H9 (cell line): ENCODE data around the gene SSBP2. TPM values are rescaled to one million over a fixed set of nuclear protein-coding genes. Genes with fewer than 3 reads are reported as not detected.

ENCODE experiments used
- DNase-seq: peaks from one replicate; pipeline ENCODE4 v3.0.0-alpha.2; 2017
- H2AFZ ChIP-seq: one replicate; pipeline ENCODE4 v1.6.1; 2013; ENCODE audit warnings: mild to moderate bottlenecking, low read length, control low read depth, moderate library complexity
- H2AK5ac ChIP-seq: 2 replicates; pipeline ENCODE4 v1.6.1; 2013; ENCODE audit warnings: low read length, control low read depth, mixed read lengths; ENCODE audit not compliant: insufficient read length
- H2BK120ac ChIP-seq: one replicate; pipeline ENCODE4 v1.6.1; 2013; ENCODE audit warnings: low read depth, mild to moderate bottlenecking, low read length, control low read depth, inconsistent platforms; ENCODE audit not compliant: poor library complexity, severe bottlenecking
- H2BK12ac ChIP-seq: 2 replicates; pipeline ENCODE4 v1.6.1; 2013; ENCODE audit warnings: low read length, control low read depth, mixed read lengths, low read depth; ENCODE audit not compliant: insufficient read length
- H2BK15ac ChIP-seq: 2 replicates; pipeline ENCODE4 v1.6.1; 2013; ENCODE audit warnings: low read depth, low read length, control low read depth
- H2BK20ac ChIP-seq: one replicate; pipeline ENCODE4 v1.6.1; 2013; ENCODE audit warnings: low read depth, mild to moderate bottlenecking, low read length, control low read depth, inconsistent platforms; ENCODE audit not compliant: poor library complexity, severe bottlenecking
- H2BK5ac ChIP-seq: 2 replicates; pipeline ENCODE4 v1.6.1; 2013; ENCODE audit warnings: low read length, control low read depth, mixed read lengths; ENCODE audit not compliant: insufficient read length
- H3K14ac ChIP-seq: 2 replicates; pipeline ENCODE4 v1.6.1; 2013; ENCODE audit warnings: low read length, control low read depth; ENCODE audit not compliant: insufficient read depth
- H3K18ac ChIP-seq: 2 replicates; pipeline ENCODE4 v1.6.1; 2013; ENCODE audit warnings: low read depth, mild to moderate bottlenecking, mixed read lengths, low read length, control low read depth; ENCODE audit not compliant: insufficient read length
- H3K23ac ChIP-seq: 2 replicates; pipeline ENCODE4 v1.6.1; 2013; ENCODE audit warnings: low read length, control low read depth, mixed read lengths, low read depth; ENCODE audit not compliant: insufficient read length
- H3K23me2 ChIP-seq: 2 replicates; pipeline ENCODE4 v1.6.1; 2013; ENCODE audit warnings: low read depth, mild to moderate bottlenecking, mixed read lengths, low read length, control low read depth; ENCODE audit not compliant: insufficient read length, poor library complexity, severe bottlenecking
- H3K27ac ChIP-seq: 2 replicates; pipeline ENCODE4 v1.5.1; 2013; ENCODE audit warnings: low read length, control low read depth, mixed read lengths, low read depth; ENCODE audit not compliant: insufficient read length
- H3K27me3 ChIP-seq: 2 replicates; pipeline ENCODE4 v1.6.1; 2013; ENCODE audit warnings: low read length, control low read depth, inconsistent platforms; ENCODE audit not compliant: insufficient read depth
- H3K4ac ChIP-seq: 2 replicates; pipeline ENCODE4 v1.6.1; 2013; ENCODE audit warnings: low read depth, mild to moderate bottlenecking, control low read depth, inconsistent platforms, low read length, moderate library complexity
- H3K4me1 ChIP-seq: 2 replicates; pipeline ENCODE4 v1.6.1; 2013; ENCODE audit warnings: low read length, control low read depth, inconsistent platforms; ENCODE audit not compliant: insufficient read depth
- H3K4me2 ChIP-seq: 2 replicates; pipeline ENCODE4 v1.6.1; 2013; ENCODE audit warnings: low read length, control low read depth, mixed read lengths; ENCODE audit not compliant: insufficient read length, insufficient read depth
- H3K56ac ChIP-seq: 2 replicates; pipeline ENCODE4 v1.6.1; 2013; ENCODE audit warnings: low read depth, mild to moderate bottlenecking, mixed read lengths, low read length, control low read depth; ENCODE audit not compliant: insufficient read length
- H3K79me1 ChIP-seq: 2 replicates; pipeline ENCODE4 v1.6.1; 2013; ENCODE audit warnings: low read depth, mild to moderate bottlenecking, moderate library complexity, low read length, control low read depth, inconsistent platforms; ENCODE audit not compliant: insufficient read depth, poor library complexity, severe bottlenecking
- H3K79me2 ChIP-seq: 2 replicates; pipeline ENCODE4 v1.6.1; 2013; ENCODE audit warnings: low read length, control low read depth, inconsistent platforms; ENCODE audit not compliant: insufficient read depth
- H3K9ac ChIP-seq: 2 replicates; pipeline ENCODE4 v1.6.1; 2013; ENCODE audit warnings: low read length, control low read depth, mixed read lengths; ENCODE audit not compliant: insufficient read length; ENCODE audit errors: extremely low read depth
- H3K9me3 ChIP-seq: one replicate; pipeline ENCODE4 v1.6.1; 2013; ENCODE audit warnings: low read depth, low read length, inconsistent platforms; ENCODE audit not compliant: control insufficient read depth
- H3T11ph ChIP-seq: one replicate; pipeline ENCODE4 v1.6.1; 2013; ENCODE audit warnings: mild to moderate bottlenecking, low read length, control low read depth, inconsistent platforms
- H4K20me1 ChIP-seq: one replicate; pipeline ENCODE4 v1.6.1; 2013; ENCODE audit not compliant: control insufficient read depth, insufficient read length, insufficient read depth
- H4K5ac ChIP-seq: 2 replicates; pipeline ENCODE4 v1.6.1; 2013; ENCODE audit warnings: low read depth, mild to moderate bottlenecking, mixed read lengths, low read length, control low read depth; ENCODE audit not compliant: insufficient read length
- H4K8ac ChIP-seq: replicated peaks from 2 replicates; pipeline ENCODE4 v1.6.1; 2013; ENCODE audit warnings: low read length, control low read depth, mixed read lengths, low read depth; ENCODE audit not compliant: insufficient read length
- H4K91ac ChIP-seq: 2 replicates; pipeline ENCODE4 v1.6.1; 2013; ENCODE audit warnings: low read depth, mild to moderate bottlenecking, moderate library complexity, mixed read lengths, low read length, control low read depth; ENCODE audit not compliant: insufficient read length
- H3K27ac Mint-ChIP-seq, 3 experiments: 2 replicates in 2 of 3; 3 replicates in 1 of 3; pipeline ENCODE4 v1.8.0; 2020 to 2021; ENCODE audit warnings: mixed read lengths in 3 of 3, mild to moderate bottlenecking in 1 of 3, moderate library complexity in 1 of 3
- H3K27me3 Mint-ChIP-seq: 2 replicates; pipeline ENCODE4 v1.8.0; 2021; ENCODE audit warnings: low read depth, mild to moderate bottlenecking, moderate library complexity, mixed read lengths
- H3K36me3 Mint-ChIP-seq, 3 experiments: 2 replicates in 2 of 3; 3 replicates in 1 of 3; pipeline ENCODE4 v1.8.0; 2020 to 2021; ENCODE audit warnings: low read depth in 3 of 3, mixed read lengths in 3 of 3; ENCODE audit not compliant: insufficient read depth in 1 of 3
- H3K4me1 Mint-ChIP-seq, 2 experiments: 2 replicates each; pipeline ENCODE4 v1.8.0; 2020; ENCODE audit warnings: mixed read lengths in 2 of 2
- H3K4me3 Mint-ChIP-seq, 2 experiments: 2 replicates in 1 of 2; 3 replicates in 1 of 2; pipeline ENCODE4 v1.8.0; 2020 to 2021; ENCODE audit warnings: mild to moderate bottlenecking in 2 of 2, mixed read lengths in 2 of 2, moderate library complexity in 1 of 2
- H3K9me3 Mint-ChIP-seq, 2 experiments: 2 replicates in 1 of 2; 3 replicates in 1 of 2; pipeline ENCODE4 v1.8.0; 2020; ENCODE audit warnings: mild to moderate bottlenecking in 2 of 2, mixed read lengths in 2 of 2, moderate library complexity in 1 of 2
- total RNA-seq: library from RNA; stranded (reverse); gene quantifications from 2 replicates; pipeline ENCODE4 v1.2.1, GENCODE V29; 2021
- TF ChIP-seq, protein P1 (sequence below): fragments of 200-600 bp; sonication (generic); conservative IDR thresholded peaks from 3 replicates; pipeline ENCODE4 v1.8.0; 2021; ENCODE audit warnings: antibody characterized with exemption, mild to moderate bottlenecking

The SSBP2 gene
- total RNA-seq, 1 experiment from 2014 or later: 35.6 TPM

DNA sequence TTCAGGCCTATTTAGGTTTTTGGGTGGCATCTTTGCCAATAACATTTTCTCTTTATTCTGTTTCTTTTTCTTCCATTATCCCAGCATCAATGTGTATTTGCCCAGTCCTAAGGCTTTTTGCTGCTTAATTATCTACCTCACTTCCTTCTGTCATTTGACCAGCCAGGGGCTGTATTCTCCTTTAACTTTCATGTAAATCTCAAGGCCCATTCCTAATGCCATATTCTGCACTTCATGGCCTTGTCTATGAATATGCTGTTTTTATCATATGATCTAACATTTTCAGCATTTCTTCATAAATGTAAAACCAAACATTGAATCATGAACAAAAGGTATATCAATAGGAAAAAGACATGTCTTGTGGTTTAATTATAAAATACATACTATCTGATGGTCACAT, 108.7 kb downstream of the SSBP2 start:
- no peak overlapping the region for H4K91ac ChIP-seq
- no peak overlapping the region for H3K9ac ChIP-seq
- no peak overlapping the region for H2AK5ac ChIP-seq
- no peak overlapping the region for H2AFZ ChIP-seq
- no peaks in the 10 kb centered on the region for H3K27me3 ChIP-seq
- no peak overlapping the region for H3K4ac ChIP-seq
- no peaks in the 10 kb centered on the region for H4K20me1 ChIP-seq
- TF ChIP-seq, protein P1, sequence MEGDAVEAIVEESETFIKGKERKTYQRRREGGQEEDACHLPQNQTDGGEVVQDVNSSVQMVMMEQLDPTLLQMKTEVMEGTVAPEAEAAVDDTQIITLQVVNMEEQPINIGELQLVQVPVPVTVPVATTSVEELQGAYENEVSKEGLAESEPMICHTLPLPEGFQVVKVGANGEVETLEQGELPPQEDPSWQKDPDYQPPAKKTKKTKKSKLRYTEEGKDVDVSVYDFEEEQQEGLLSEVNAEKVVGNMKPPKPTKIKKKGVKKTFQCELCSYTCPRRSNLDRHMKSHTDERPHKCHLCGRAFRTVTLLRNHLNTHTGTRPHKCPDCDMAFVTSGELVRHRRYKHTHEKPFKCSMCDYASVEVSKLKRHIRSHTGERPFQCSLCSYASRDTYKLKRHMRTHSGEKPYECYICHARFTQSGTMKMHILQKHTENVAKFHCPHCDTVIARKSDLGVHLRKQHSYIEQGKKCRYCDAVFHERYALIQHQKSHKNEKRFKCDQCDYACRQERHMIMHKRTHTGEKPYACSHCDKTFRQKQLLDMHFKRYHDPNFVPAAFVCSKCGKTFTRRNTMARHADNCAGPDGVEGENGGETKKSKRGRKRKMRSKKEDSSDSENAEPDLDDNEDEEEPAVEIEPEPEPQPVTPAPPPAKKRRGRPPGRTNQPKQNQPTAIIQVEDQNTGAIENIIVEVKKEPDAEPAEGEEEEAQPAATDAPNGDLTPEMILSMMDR: no peak
- H3K9me3 ChIP-seq: no peaks in the 10 kb centered on the region
- H3T11ph ChIP-seq: no peak overlapping the region
- H3K18ac ChIP-seq: no peak overlapping the region
- no peaks in the 10 kb centered on the region for H3K27me3 Mint-ChIP-seq
- H3K27ac Mint-ChIP-seq: no peak overlapping the region
- no peaks in the 10 kb centered on the region for H3K9me3 Mint-ChIP-seq
- no peaks in the 10 kb centered on the region for H3K79me1 ChIP-seq
- no peaks in the 10 kb centered on the region; a peak in 1 of 7 replicates for H3K36me3 Mint-ChIP-seq
- no peak overlapping the region for H3K56ac ChIP-seq
- H3K23ac ChIP-seq: no peak overlapping the region
- no peak overlapping the region for H2BK20ac ChIP-seq
- H3K4me2 ChIP-seq: no peak overlapping the region
- H3K27ac ChIP-seq: no peak overlapping the region
- H3K23me2 ChIP-seq: no peaks in the 10 kb centered on the region
- no peak overlapping the region for H4K5ac ChIP-seq
- no peak overlapping the region for H2BK15ac ChIP-seq
- no peak overlapping the region for H2BK120ac ChIP-seq
- H2BK5ac ChIP-seq: no peak overlapping the region
- H3K79me2 ChIP-seq: no peaks in the 10 kb centered on the region
- H3K4me3 Mint-ChIP-seq: no peak overlapping the region
- no peak overlapping the region for H4K8ac ChIP-seq
- no peak overlapping the region for H3K14ac ChIP-seq
- H3K4me1 Mint-ChIP-seq: 0 out of 4 replicates have a peak, but pooled peaks cover 0 to 3% of the 10 kb centered on the region in 2 experiments
- no peaks in the 10 kb centered on the region for H3K4me1 ChIP-seq
- no peak overlapping the region for H2BK12ac ChIP-seq
- DNase-seq: no peak
